GM18517 (cell line): ENCODE data around the gene GTPBP1.

Experiments used
- ATAC-seq: cut with Tn5 transposase; IDR thresholded peaks from one replicate; pipeline ENCODE4 v1.9.1; 2021; ENCODE audit warnings: mild to moderate bottlenecking, moderate library complexity; ENCODE audit not compliant: unreplicated experiment

Gene GTPBP1

DNA sequence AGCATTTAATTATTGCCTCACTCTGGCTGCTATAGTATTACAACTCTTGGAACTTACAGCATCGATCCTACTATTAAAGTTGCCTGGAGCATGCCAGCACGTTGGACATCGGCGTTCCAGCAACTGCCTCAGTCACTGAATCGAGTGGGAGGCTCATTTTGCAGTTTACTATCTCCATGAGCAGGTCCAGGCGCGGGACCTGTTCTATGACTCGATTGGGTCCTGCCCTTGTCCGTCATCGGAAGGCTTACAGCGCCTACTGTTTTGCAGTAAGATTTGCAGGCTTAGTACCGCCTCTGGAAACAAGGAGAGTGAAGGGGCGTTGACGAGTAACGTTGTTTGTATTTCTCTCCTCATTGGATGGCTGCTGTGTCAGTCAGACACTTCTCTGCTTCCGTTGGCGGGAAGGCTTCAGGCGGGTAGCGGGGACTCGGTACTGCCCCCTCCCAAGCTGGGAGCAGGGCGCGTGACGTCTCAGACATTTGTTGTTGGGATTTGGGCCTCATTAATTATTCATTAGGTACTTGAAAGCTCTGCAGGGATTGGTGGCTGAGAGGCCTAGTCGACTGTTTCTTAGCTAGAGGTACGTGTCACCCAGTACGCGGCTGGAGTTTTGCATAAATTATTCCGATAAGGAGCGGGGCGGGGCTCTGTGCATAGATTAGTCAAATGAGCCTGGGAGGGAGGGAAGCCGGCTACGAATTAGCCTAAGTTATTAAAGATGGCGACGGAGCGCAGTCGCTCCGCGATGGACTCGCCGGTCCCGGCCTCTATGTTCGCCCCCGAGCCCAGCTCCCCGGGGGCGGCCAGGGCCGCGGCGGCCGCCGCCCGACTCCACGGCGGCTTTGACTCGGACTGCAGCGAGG lies at the start of gene GTPBP1:
Gene GTPBP1, plus strand, starts transcription at position 710 of the 866 bp plus-strand sequence. Its CDS starts 12 bp downstream, at position 722.
- peak; percentile 76 for ATAC-seq

DNA sequence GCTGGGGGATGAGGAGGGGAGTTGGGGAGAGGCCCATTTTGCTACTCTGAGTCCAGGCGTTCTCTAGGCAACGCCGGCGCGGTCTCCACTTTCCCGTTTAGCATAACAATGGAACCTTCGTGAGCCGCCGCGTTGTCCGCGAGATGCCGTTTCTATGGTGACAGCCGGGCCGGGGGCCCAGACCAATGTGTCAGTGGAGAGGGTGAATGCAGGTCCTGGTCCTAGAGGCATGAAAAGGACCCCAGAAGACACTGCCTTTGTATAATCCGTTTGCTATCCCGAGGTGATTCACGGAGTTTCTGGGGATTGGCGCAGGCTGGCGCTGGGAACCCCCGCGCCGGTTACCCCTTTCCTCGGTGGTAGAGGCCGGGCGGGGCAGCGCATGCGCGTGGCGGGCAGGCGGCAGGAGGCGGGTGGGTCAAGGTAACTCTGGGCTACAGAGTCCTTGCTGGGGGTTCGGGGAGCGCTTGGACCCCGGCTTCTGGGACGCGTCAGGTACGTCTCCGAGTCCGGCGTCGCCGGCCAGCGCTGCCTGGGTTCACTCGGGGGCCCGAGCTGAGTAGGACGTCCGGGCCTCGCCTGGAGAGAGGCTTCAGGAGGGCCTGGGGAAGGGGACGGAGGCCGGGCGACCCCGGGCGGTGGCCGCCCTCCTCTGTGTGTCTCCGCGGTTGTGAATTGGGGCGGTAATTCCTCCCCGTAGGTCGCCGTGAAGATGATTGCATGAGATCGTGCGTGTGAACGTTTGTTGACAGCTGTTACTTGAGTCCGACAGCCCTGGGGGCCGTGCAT lies 49.3 kb upstream of the GTPBP1 start, which contains the start of the genes CBY1 and FAM227A:
Gene CBY1, plus strand, starts transcription at position 383 of the 789 bp plus-strand sequence. CDS start 11,417 bp downstream, outside the sequence.
Gene FAM227A, minus strand, starts transcription at position 137 of the 789 bp plus-strand sequence. CDS start 6,224 bp downstream, outside the sequence.
- peak; percentile 70 for ATAC-seq

DNA sequence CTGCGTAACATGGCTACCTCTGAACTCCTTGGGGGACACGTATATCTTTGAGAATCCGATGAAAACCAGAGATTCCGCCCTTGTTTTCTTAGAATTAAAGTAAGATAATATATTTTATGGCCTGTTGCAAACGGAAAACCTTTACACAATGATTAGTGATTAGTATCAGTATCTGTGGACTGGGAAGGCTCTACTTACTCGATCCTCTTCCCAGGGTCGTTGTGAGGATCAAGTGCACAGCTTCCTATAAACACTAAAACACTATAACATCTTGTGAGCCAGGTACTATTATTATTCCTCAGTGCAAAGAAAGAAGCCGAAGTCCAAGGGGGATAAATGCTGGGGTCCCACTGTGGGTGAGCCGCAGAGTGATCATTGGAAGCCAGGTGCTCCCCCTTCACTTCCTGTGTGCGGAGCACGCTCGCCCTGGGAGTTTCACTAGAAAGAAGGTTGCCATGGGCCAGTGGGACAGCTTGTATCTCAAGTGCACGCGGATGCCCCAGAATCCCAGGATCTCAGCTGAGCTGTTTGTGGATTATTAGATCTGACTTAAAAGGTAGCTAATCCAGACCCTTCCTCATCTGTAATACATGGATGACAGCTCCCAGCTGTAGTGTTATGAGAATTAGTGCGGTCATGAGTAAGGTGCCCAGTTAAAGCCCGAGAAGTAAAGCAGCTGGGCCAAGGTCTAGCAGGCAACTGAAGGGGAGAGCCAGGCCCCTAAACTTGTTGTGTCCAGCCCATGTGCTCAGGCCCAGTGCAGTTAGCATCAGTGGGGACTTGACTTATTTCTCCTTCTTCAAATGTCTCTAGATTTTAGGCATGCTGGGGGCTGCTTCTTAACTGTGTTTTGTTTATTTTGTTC lies 48.5 kb upstream of the GTPBP1 start:
- no peak for ATAC-seq

DNA sequence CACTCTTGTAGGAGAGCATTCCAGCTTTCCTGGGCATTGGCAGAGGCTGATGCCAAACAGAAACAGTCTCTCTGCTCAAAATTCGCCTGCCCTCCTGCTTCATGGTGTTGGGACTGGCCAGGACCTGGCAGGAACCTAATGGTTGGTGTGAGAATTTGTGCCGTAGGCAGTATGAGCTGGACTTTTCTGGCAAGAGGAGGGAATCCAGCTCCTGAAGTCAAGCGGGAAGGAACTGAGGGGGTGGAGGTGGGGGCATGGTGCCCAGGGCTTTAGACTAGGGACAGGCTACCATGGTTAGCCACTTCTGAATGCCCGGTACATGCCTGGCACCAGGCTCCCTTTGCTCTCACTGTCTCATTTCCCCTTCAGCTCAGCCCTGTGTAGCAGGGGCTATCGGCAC lies 30.9 kb upstream of the GTPBP1 start:
- ATAC-seq = no peak

DNA sequence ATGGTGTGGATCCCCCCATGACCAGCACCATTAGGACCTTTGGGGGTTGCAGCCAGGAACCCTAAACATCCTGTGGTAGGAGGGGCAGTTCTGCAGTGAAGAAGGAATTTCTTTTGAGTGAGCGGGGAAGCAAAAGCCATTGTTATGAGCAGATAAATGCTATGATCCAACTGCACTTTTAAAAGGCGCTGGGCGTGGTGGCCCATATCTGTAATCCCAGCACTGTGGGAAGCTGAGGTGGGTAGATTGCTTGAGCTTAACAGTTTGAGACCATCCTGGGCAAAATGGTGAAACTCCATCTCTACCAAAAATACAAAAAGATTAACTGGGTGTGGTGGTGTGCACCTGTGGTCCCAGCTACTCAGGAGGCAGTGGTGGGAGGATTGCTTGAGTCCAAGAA lies 29.9 kb upstream of the GTPBP1 start:
- ATAC-seq = no peak

DNA sequence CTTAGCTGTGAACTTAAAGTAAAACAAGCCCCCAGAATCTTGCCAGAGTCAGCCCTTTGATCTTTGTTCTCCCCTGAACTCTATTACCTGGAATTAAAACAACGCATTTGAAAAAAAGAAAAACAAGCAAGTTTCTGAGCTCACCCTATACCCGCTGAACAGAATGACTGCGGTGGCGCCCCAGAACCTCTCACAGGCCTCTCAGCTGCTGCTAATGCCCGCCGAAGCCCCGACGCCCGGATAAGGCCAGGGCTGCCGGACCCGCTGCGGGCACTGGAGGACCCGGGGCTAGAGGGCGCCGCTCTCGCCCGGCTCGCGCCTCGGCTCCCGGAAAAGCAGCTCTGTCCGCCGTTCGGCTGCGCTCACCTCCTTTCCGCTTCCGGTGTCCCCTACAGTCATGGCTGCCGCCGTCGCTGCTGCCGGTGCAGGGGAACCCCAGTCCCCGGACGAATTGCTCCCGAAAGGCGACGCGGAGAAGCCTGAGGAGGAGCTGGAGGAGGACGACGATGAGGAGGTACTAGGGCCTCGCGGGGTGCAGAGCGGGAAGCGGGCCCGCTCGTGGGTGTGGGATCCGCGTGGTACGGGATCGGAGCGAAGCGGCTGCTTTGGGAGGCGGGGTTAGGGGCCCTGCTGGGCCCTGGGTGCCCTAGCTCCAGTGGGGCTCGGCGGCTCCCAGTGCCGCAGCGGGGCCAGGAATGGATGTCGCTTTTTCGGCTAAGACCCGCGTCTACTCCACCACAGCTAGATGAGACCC lies 24.0 kb upstream of the GTPBP1 start, which contains the start of gene TOMM22:
Gene TOMM22, plus strand, starts transcription at position 376 of the 754 bp plus-strand sequence. Its CDS starts 22 bp downstream, at position 398.
- ATAC-seq = peak; percentile 86

DNA sequence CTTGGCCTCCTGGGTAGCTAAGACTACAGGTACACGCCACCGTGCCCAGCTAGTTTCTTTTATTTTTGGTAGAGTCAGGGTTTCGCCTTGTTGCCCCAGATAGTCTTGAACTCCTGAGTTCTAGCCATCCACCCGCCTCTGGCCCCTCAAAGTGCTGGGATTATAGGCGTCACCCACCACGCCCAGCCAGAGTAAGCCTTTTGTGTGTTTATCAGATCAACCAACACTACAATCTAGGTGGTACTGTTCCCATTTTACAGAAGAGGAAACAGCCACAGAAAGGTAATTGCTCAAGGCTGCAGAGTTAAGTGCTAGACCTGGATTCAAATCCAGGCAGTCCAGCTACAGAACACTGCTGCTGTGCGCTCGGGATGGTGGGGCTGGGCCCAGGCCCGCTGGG lies 20.8 kb upstream of the GTPBP1 start:
- ATAC-seq = no peak

DNA sequence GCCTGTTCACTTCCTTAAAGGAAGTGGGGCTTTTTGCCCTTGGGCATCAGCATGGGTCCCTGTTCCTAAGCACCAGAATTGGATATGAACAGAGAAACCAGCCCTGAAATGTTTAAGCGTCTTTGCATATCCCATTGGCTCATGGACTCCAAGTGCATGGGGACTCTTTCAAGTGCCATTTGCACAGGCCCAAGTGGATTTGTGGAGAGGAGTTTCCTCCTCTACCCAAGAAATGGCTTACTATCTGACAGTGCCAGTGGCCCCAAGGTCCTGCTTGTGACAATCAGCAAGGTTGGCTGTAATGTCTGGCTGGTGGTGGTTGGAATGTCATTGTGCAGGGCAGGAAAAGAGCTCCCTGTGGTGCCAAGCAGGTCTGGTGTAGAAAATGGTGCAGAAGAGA lies 20.0 kb upstream of the GTPBP1 start:
- ATAC-seq = no peak

DNA sequence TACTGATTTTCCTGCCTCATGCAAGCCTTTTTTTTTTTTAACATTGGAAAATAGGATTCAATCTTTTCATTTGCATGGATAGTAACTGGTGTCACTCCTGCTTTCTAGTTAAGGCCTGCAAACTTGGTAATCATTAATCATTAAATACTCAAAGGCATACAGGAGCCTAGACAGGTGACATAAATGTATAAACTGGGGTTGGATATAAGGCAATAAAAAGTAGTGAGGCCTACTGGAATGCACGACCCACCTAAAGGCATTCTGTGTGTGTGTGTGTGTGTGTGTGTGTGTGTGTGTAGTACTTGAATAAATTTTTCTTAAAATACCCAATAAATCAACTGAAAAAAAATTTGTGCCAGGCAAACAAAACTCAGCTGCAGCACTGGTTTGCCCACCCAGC lies 16.1 kb upstream of the GTPBP1 start:
- no peak for ATAC-seq

DNA sequence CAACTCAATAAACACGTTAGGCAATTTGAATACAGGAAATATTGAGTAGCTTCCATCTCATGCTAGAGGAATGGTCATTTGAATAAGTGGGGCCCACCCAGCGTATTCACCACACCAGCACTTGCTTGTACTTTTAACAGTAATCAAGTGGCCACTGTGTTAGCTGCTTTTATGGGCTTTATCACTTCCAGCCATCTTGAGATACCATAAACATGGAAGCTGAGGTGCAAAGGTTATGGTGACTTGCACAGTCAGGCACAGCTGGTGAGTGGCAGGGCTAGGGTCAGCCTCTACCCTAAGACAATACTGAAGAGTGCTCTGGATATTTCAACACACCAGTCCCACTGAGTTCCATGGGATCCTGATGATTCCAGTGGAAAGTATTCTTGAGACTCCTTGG lies 11.7 kb upstream of the GTPBP1 start:
- ATAC-seq = no peak

DNA sequence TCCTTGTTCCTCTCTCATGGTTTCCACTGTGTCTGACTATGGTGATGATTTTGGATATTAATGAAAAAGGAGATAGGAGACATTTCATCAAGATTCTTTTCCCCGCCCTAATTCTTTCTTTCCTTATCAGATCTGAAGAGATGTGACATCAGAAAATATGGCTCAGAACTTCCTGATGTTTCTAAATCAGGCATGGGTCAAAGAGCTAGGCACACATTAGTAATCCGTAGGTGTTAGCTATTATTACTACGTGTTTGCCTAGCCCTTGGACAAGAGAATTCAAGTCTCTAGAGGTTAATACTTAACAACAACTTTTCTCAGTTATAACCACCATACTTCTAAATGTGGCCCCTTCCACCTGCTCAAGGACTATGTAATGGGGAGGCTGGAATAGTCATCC lies 10.8 kb upstream of the GTPBP1 start:
- no peak for ATAC-seq

DNA sequence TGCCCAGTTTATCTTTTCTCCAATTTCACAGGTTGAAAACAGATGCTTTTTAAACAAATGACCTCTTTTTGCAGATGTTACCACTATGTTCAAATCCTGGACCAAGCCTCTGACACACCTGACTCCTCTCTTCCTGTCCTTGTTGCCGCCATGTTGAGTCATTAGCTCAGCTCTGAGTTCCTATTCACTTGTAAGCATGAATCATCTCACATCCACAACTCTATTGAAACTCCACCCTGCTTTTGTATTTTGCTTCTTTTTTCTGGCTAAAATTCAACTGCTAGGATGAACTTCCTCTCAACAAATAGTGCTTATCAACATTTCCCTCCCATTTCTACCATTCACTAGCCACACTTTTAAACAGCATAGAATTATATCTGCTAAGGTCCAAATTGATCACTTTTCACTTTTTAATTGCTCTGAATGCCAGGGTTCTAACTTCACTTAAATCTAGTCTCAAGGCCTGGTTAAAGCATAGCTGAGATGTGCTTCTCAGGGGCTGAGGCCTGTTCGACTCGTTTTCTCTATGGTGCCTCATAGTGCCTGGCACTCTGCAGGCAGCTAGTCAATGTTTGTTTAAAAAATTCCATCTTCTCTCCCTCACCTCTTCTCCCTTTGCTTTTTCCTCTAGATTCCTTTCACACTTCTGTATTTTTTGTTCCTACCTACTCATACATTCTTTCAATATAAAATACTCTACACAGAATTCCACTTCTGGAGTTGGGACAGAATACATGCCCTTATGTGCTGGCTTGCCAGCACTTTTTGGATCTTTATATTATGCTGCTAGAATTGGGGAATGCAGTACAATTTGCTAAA lies 8.9 kb upstream of the GTPBP1 start:
- no peak for ATAC-seq

DNA sequence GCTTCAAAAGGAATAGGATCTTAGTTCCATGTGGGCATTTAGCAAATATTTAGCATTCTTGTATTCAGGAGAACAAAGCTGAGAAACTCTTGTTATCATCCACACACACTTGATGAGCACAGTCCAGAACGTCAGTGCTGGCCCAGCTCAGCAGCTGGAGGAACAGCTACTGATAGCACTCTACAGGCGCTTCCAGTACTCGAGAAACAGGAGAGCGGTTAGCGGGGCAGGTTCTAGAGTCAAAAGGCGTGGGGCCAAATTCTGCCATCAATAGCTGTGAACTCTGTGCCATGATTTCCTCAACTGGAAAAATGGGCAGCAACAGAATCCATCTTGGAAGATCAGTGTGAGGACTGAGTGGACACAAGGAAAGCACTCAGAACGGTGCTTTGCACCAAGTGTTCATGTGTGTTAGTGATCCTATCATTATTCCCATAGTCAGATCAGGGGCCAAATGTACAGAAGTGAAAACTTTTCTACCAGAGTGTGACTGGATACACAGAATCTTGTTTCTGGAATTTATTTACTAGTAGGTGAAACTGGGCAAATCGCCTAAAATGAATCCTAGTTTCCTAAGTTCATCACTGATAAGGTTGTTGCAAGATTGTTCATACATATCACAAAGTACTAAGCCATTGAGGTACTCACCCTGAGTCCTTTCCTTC lies 8.2 kb upstream of the GTPBP1 start:
- ATAC-seq = no peak

DNA sequence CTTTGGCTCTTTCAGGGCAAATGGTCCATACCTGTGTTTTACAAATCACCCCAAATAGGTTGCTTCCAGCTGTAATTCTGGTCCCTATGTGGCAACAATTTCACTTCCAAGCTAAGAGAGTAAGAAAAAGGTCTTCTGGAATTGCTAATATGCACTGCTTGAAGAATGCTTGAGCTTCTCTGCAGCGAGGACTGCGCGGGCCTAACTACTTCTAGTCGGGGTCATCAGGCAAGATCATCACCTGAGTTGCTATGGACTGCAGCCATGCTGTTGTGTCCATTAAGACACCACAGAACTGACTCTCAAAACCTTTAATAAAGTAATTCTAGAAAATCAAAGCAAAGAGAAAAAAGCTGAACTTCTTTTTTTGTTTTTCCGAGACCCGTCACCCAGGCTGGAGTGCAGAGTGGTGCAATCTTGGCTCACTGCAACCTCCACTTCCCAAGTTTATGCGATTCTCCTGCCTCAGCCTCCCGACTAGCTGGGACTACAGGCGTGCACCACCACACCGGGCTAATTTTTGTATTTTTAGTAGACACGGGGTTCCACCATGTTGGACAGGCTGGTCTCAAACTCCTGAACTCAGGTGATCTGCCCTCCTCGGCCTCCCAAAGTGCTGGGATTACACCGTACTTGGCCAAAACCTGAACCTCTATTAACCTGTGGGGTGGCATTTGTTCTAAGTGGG lies 7.2 kb upstream of the GTPBP1 start:
- no peak for ATAC-seq

DNA sequence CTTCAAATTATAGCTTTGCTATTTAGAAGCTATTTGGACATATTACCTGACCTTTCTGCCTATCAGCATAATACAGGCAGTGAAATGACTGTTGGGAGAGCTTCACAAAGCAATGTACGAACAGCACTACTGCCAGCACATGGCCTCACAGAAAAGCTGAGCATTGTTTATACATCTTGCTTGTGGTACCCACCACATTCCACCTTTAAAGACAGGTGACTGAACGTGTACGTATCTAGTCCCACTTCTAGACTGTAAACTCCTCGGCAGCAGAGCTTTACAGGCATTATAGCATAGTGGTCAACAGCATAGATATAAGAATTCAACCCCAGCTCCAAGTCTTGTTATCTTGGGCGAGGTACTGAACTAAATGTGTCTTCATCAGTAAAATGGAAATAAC lies 6.6 kb upstream of the GTPBP1 start:
- ATAC-seq = no peak

DNA sequence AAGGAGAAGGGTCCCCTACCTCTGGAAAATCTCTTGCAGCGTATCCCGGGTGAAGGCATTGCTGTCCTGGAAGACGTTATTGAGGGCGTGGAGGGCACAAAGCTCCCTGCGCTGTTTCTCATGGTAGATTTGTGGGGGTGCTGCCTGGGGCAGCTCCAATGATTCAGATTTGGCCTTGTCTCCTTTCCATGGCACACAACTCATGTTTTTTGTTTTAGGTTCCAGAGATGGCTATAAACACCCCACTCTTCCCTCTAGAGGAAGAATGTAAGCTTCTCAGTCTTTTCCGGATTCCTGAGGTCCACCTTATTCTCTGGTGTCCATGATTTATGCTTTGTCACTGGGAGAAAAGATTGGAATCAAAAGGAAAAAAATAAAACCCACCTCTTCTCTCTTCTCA lies 6.0 kb upstream of the GTPBP1 start:
- ATAC-seq = no peak

DNA sequence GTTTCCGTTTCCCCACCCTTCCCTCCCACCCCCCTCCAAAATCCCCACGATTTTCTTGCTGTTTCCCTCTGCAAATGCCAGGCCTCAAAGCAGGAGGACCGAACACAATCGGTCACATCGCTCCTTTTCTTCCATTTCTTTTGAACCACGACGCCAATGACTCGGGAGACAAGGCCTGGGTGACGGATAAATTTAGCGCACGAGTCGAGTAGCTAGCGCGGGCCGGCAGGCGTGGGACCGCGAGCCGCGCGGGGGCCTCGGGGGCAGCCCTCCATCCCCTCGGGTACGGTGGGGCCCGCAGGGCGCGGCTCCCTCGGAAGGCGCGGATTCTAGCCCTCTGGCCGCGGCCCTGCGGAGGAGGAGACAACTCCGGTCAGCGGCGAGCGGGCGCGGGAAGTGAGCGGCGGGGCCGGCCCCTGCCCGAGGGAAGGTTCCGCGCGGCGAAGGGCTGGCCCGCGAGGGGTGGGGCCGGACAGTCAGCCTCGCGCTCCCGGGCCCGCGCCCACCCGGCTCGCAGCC lies 5.4 kb upstream of the GTPBP1 start:
- ATAC-seq = no peak
